Breast epithelium (tissue), 4 donors: ENCODE measurements around the gene CDC73. TPM values are rescaled to one million over a fixed set of nuclear protein-coding genes. Genes with fewer than 3 reads are reported as not detected.

Experiments
- DNase-seq, 2 donors: peaks; one replicate each; pipeline ENCODE4 v3.0.0-alpha.2; 2019; ENCODE audit warnings: low spot score in 2 of 2
- H3K27ac ChIP-seq, 2 donors: fragments of 200-600 bp; sonication (generic) in 1 of 2; one replicate each; pipeline ENCODE4 v1.5.1; 2016 to 2019; ENCODE audit warnings: mild to moderate bottlenecking in 1 of 2
- H3K27me3 ChIP-seq, 2 donors: fragments of 200-600 bp; sonication (generic) in 1 of 2; one replicate each; pipeline versions ENCODE4 v1.5.1 to v1.6.0; 2017 to 2019; ENCODE audit warnings: control low read depth in 1 of 2, mild to moderate bottlenecking in 1 of 2
- H3K36me3 ChIP-seq: fragments of 200-600 bp; one replicate; pipeline ENCODE4 v1.5.1; 2019
- H3K4me1 ChIP-seq, 2 donors: fragments of 200-600 bp; sonication (generic); one replicate each; pipeline ENCODE4 v1.5.1; 2016 to 2019; ENCODE audit warnings: control low read depth in 1 of 2
- H3K4me3 ChIP-seq, 3 donors: fragments of 200-600 bp; sonication (generic); 1 replicate in 2 of 3; 2 replicates in 1 of 3; pipeline ENCODE4 v1.5.1; 2016 to 2019; ENCODE audit warnings: mild to moderate bottlenecking in 3 of 3, moderate library complexity in 2 of 3
- H3K9me3 ChIP-seq, 2 donors: fragments of 200-600 bp; sonication (generic) in 1 of 2; one replicate each; pipeline ENCODE4 v1.5.1; 2016 to 2019; ENCODE audit warnings: control low read depth in 1 of 2
- POLR2A ChIP-seq: fragments of 450-650 bp; IDR thresholded peaks from one replicate; pipeline ENCODE4 v1.6.1; 2016; ENCODE audit warnings: antibody characterized with exemption, mild to moderate bottlenecking, moderate library complexity
- POLR2AphosphoS5 ChIP-seq, 3 donors: sonication (generic); formaldehyde crosslinking; IDR thresholded peaks; one replicate each; pipeline ENCODE4 v1.6.1; 2017; ENCODE audit warnings: antibody characterized with exemption in 3 of 3
- intact Hi-C: fragments of 100-400 bp; cut with DNase I; formaldehyde crosslinking; loops from one replicate; pipeline ENCODE4 v1.15.1; 2023; ENCODE audit warnings: low total_unique reads
- total RNA-seq, 3 donors: library from RNA; depleted of rRNA; stranded (reverse); fragments of >200 nt; gene quantifications; one replicate each; pipeline ENCODE4 v1.1.0, GENCODE V29; 2016
- TF ChIP-seq, protein P1 (sequence below), 3 donors: fragments of 450-650 bp; IDR thresholded peaks; one replicate each; pipeline ENCODE4 v1.5.1; 2016 to 2017; ENCODE audit warnings: antibody characterized with exemption in 3 of 3, mild to moderate bottlenecking in 3 of 3, moderate library complexity in 3 of 3

The CDC73 gene
- total RNA-seq, 3 donors from 2014 or later, result 36.1 to 52.0 (median 49.6) TPM

DNA sequence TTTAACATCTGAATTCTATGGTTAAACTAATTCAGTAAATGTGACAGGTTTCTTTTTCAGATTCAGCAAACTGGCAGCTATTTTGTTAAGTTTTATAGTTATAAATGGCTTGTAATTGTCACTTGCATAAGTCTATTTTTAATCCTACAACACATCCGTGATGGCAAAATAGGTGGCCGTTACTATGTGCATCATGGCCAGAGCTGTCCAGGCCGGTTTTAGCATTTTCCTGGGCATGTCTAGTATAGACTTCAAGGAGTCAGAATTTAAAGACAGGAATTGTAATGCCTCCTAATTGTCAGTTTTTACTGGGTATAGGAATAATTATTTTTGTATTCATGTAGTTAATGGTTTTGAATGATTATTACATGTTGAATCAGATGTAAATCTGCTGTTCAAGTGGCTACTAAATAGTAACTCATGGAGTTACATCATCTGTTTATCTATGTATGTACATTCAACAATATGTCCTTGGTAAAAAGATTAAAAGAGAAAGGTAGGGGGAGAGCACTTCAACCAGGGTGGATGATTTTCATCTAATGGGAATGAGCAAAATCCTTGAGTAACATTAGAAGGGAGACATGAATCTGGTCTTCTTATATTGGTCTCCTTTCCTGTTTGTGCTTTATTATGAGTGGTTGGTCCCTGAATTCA lies 67.7 kb downstream of the CDC73 start:
- TF ChIP-seq POLR2AphosphoS5 (IDR thresholded peaks at IDR 0.05), result no peak
- TF ChIP-seq POLR2A, result no peak
- TF ChIP-seq, protein P1, sequence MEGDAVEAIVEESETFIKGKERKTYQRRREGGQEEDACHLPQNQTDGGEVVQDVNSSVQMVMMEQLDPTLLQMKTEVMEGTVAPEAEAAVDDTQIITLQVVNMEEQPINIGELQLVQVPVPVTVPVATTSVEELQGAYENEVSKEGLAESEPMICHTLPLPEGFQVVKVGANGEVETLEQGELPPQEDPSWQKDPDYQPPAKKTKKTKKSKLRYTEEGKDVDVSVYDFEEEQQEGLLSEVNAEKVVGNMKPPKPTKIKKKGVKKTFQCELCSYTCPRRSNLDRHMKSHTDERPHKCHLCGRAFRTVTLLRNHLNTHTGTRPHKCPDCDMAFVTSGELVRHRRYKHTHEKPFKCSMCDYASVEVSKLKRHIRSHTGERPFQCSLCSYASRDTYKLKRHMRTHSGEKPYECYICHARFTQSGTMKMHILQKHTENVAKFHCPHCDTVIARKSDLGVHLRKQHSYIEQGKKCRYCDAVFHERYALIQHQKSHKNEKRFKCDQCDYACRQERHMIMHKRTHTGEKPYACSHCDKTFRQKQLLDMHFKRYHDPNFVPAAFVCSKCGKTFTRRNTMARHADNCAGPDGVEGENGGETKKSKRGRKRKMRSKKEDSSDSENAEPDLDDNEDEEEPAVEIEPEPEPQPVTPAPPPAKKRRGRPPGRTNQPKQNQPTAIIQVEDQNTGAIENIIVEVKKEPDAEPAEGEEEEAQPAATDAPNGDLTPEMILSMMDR (IDR thresholded peaks at IDR 0.05), result no peak
- no peak for DNase-seq
- Histone ChIP-seq H3K9me3 (peaks cover 0 to 6% of the 10 kb centered on the region in 2 donors), H3K27ac (no peak overlapping the region), H3K4me3 (no peak overlapping the region), H3K4me1 (no peaks in the 10 kb centered on the region), H3K36me3 (no peaks in the 10 kb centered on the region), H3K27me3 (no peaks in the 10 kb centered on the region)
- intact Hi-C loops, result no loop called here

DNA sequence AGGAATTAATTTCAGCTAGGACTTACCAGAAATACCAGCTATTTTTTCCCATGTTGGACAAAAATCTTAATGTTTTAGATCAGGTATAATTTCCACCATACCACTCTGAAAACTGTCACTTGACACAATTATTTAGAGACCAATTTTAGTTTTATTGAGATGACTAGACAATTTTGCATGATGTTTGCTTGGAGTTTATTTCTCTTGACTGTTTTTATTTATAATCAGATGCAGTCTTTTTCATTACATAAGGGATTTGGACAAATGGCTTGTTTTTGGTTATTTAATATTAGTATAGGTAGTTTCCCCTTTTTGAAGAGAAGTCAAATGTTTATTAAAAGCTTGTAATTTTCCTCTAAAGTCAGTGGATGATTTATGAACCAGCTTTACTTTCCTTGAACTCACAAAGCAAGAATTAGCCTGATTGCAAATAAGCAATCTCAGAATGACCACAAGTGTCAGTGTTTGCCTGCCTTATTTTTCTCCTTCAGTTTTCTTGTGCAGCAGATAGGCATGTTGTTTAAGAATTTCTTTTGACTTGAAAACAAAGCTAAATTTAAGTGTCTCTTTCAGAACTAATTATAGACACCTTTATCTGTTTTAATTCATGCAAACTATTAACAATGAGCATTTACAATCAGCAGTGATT lies 68.4 kb downstream of the CDC73 start:
- H3K36me3 ChIP-seq, result no peaks in the 10 kb centered on the region
- H3K9me3 ChIP-seq, result peaks cover 0 to 6% of the 10 kb centered on the region in 2 donors
- H3K27ac ChIP-seq, result no peak overlapping the region
- H3K4me3 ChIP-seq, result no peak overlapping the region
- no peak for DNase-seq
- no peaks in the 10 kb centered on the region for H3K27me3 ChIP-seq
- no peaks in the 10 kb centered on the region for H3K4me1 ChIP-seq
- intact Hi-C loops, result no loop called here
- TF ChIP-seq POLR2A, result no peak
- TF ChIP-seq, protein P1 (IDR thresholded peaks at IDR 0.05), result no peak
- no peak for TF ChIP-seq POLR2AphosphoS5 (IDR thresholded peaks at IDR 0.05)

DNA sequence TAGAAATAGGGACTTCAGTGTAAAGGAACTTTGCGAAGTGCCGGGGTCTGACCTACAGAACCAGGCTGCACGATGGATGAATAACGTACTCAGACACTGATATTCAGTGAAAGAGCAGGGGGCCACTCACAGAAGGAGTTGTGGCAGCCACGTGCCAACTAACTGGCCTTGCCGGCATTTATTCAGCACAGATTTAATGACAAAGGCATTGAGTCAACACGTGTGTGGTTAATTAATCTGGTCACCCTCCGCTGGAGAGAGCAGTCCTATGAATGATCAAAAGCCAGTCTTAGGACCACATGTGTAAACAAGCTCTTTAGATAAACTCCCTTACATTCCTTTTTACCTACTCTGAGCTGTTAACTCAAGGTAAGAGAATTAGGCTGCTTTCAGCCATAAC lies 70.8 kb downstream of the CDC73 start:
- Histone ChIP-seq H3K36me3 (no peaks in the 10 kb centered on the region), H3K4me1 (no peaks in the 10 kb centered on the region), H3K4me3 (no peak overlapping the region), H3K27ac (no peak overlapping the region), H3K27me3 (no peaks in the 10 kb centered on the region), H3K9me3 (peaks cover 0 to 6% of the 10 kb centered on the region in 2 donors)
- intact Hi-C loops, result no loop called here
- TF ChIP-seq POLR2A (no peak), POLR2AphosphoS5 (IDR thresholded peaks at IDR 0.05) (no peak)
- TF ChIP-seq, protein P1 (IDR thresholded peaks at IDR 0.05), result no peak
- no peak for DNase-seq

DNA sequence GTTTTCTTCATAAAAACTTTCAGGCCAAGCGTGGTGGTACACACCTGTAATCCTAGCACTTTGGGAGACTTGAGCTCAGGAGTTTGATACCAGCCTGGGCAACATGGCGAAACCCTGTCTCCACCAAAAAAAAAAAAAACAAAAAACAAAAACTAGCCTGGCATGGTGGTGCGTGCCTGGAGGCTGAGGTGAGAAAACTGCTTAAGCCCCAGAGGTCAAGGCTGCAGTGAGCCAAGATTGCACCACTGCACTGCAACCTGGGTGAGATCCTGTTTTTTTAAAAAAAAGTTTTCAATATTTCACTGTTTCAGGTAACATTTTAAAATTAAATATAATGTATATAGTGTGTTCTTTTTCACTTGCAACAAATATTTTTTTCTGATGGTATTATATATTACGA lies 78.1 kb downstream of the CDC73 start:
- intact Hi-C loops, result no loop called here
- H3K27ac ChIP-seq, result no peak overlapping the region
- H3K9me3 ChIP-seq, result no peaks in the 10 kb centered on the region
- H3K4me1 ChIP-seq, result no peaks in the 10 kb centered on the region
- TF ChIP-seq, protein P1 (IDR thresholded peaks at IDR 0.05), result no peak
- TF ChIP-seq POLR2AphosphoS5 (IDR thresholded peaks at IDR 0.05) (no peak), POLR2A (no peak)
- no peak for DNase-seq
- no peak overlapping the region for H3K4me3 ChIP-seq
- no peaks in the 10 kb centered on the region for H3K27me3 ChIP-seq
- no peaks in the 10 kb centered on the region for H3K36me3 ChIP-seq

DNA sequence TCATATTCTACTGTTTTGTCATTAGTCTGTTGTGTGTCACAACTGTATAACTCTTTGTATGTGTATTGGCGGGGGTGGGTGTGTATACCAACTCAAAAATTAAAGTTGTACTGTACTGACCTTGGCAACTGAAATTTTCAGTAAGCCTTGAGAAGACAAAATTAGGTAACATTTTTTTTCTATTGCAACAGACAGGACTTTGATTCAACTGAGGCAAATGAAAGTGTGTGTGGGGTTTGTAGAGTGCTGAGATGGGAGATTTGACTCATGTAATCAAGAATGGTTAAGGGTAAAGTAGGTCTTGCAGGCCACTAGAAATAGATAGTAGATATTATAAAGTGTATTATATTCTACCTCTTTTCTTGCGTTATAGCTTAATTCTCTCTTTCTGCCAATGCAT lies 79.2 kb downstream of the CDC73 start:
- TF ChIP-seq POLR2AphosphoS5 (IDR thresholded peaks at IDR 0.05) (no peak), POLR2A (no peak)
- TF ChIP-seq, protein P1 (IDR thresholded peaks at IDR 0.05), result no peak
- Histone ChIP-seq H3K36me3 (no peaks in the 10 kb centered on the region), H3K4me3 (no peak overlapping the region), H3K27me3 (no peaks in the 10 kb centered on the region), H3K9me3 (no peaks in the 10 kb centered on the region), H3K27ac (no peak overlapping the region), H3K4me1 (no peaks in the 10 kb centered on the region)
- intact Hi-C loops, result no loop called here
- DNase-seq, result no peak
